Stomach (tissue), 4 donors: ENCODE data around the gene C4orf54.

Experiments
- CTCF ChIP-seq, 7 experiments: fragments of 450-650 bp in 4 of 7; fragments of 200-600 bp in 3 of 7; sonication (generic) in 3 of 7; IDR thresholded peaks; one replicate each; pipeline ENCODE4 v1.5.1; 2016 to 2019; ENCODE audit warnings: antibody characterized with exemption in 7 of 7, control low read depth in 2 of 7, mild to moderate bottlenecking in 1 of 7
- EP300 ChIP-seq: sonication (generic); formaldehyde crosslinking; IDR thresholded peaks from one replicate; pipeline ENCODE4 v1.6.1; 2017; ENCODE audit warnings: antibody characterized with exemption
- POLR2A ChIP-seq, 4 donors: fragments of 450-650 bp; IDR thresholded peaks; one replicate each; pipeline ENCODE4 v1.6.1; 2016; ENCODE audit warnings: antibody characterized with exemption in 4 of 4, control low read depth in 2 of 4, mild to moderate bottlenecking in 1 of 4, moderate library complexity in 1 of 4
- POLR2AphosphoS5 ChIP-seq, 3 donors: sonication (generic); formaldehyde crosslinking; IDR thresholded peaks; one replicate each; pipeline ENCODE4 v1.6.1; 2016; ENCODE audit warnings: antibody characterized with exemption in 3 of 3

GRCh38 chr4:99615170-99615820, 42.3 kb downstream of the C4orf54 start:
- TF ChIP-seq CTCF (IDR thresholded peaks at IDR 0.05) (no peak), EP300 (no peak), POLR2AphosphoS5 (IDR thresholded peaks at IDR 0.05) (no peak), POLR2A (IDR thresholded peaks at IDR 0.05) (no peak)
